CD8-positive, alpha-beta memory T cell (primary cell): ENCODE data around the gene ESRRB. TPM values are rescaled to one million over a fixed set of nuclear protein-coding genes. Genes with fewer than 3 reads are reported as not detected.
A peak's percentile ranks its signal among the peaks of the same experiment; 100 is the strongest.

ENCODE experiments used
- CTCF ChIA-PET: fragments of 350-600 bp; sonication (Branson Sonifier 250); formaldehyde crosslinking; loops from one replicate; lab custom pipeline; 2021; ENCODE audit warnings: antibody characterized with exemption; lab: Charles Lee
- POLR2A ChIA-PET: fragments of 350-600 bp; sonication (Branson Sonifier 250); formaldehyde crosslinking; loops from one replicate; lab custom pipeline; 2021; ENCODE audit warnings: antibody characterized with exemption; lab: Charles Lee
- DNase-seq, 5 donors: peaks; one replicate each; pipeline versions ENCODE4 v3.0.0 to v3.0.0-alpha.2; 2020 to 2022; ENCODE audit warnings: mixed read lengths in 1 of 5
- H3K27ac ChIP-seq: one replicate; pipeline ENCODE4 v1.7.0; 2013; ENCODE audit warnings: low read depth, mild to moderate bottlenecking, low read length, moderate library complexity
- H3K27me3 ChIP-seq: 2 replicates; pipeline ENCODE4 v1.7.0; 2013; ENCODE audit warnings: low read length, mild to moderate bottlenecking; ENCODE audit not compliant: insufficient read depth, poor library complexity, severe bottlenecking
- H3K36me3 ChIP-seq: 2 replicates; pipeline ENCODE4 v1.7.0; 2013; ENCODE audit warnings: mild to moderate bottlenecking, low read length, moderate library complexity; ENCODE audit not compliant: insufficient read depth
- H3K4me1 ChIP-seq: 2 replicates; pipeline ENCODE4 v1.7.0; 2013; ENCODE audit warnings: mild to moderate bottlenecking, low read length, moderate library complexity; ENCODE audit not compliant: insufficient read depth
- H3K4me3 ChIP-seq: 2 replicates; pipeline ENCODE4 v1.7.0; 2013; ENCODE audit warnings: mild to moderate bottlenecking, low read length
- H3K9me3 ChIP-seq: 2 replicates; pipeline ENCODE4 v1.7.0; 2013; ENCODE audit warnings: mild to moderate bottlenecking, low read length
- H3K27ac Mint-ChIP-seq, 8 donors: one replicate each; pipeline ENCODE4 v1.8.0; 2020 to 2021; ENCODE audit warnings: mixed read lengths in 8 of 8, mild to moderate bottlenecking in 6 of 8, inconsistent platforms in 3 of 8, moderate library complexity in 3 of 8
- H3K27me3 Mint-ChIP-seq, 2 donors: one replicate each; pipeline ENCODE4 v1.8.0; 2020 to 2021; ENCODE audit warnings: mixed read lengths in 2 of 2, mild to moderate bottlenecking in 1 of 2, moderate library complexity in 1 of 2
- H3K36me3 Mint-ChIP-seq, 3 donors: one replicate each; pipeline ENCODE4 v1.8.0; 2020 to 2021; ENCODE audit warnings: mixed read lengths in 3 of 3, inconsistent platforms in 1 of 3, mild to moderate bottlenecking in 1 of 3
- H3K4me1 Mint-ChIP-seq, 3 donors: one replicate each; pipeline ENCODE4 v1.8.0; 2020 to 2021; ENCODE audit warnings: mixed read lengths in 3 of 3, inconsistent platforms in 1 of 3, mild to moderate bottlenecking in 1 of 3
- H3K4me3 Mint-ChIP-seq, 7 donors: one replicate each; pipeline ENCODE4 v1.8.0; 2020 to 2021; ENCODE audit warnings: mixed read lengths in 7 of 7, mild to moderate bottlenecking in 6 of 7, moderate library complexity in 4 of 7, inconsistent platforms in 2 of 7
- H3K9me3 Mint-ChIP-seq, 5 donors: one replicate each; pipeline ENCODE4 v1.8.0; 2020 to 2022; ENCODE audit warnings: mixed read lengths in 5 of 5, mild to moderate bottlenecking in 3 of 5, moderate library complexity in 2 of 5, inconsistent platforms in 1 of 5
- polyA plus RNA-seq: library from polyadenylated mRNA; unstranded; fragments of 300-500 nt; fragmentation: Illumina TruSeq; gene quantifications from one replicate; pipeline ENCODE4 v1.2.3, GENCODE V29; 2021
- total RNA-seq, 2 experiments: library from RNA; stranded (reverse); gene quantifications; one replicate each; pipeline ENCODE4 v1.2.3, GENCODE V29; 2021

ESRRB gene
- total and polyA plus RNA-seq, 3 experiments from 2014 or later: not detected

DNA sequence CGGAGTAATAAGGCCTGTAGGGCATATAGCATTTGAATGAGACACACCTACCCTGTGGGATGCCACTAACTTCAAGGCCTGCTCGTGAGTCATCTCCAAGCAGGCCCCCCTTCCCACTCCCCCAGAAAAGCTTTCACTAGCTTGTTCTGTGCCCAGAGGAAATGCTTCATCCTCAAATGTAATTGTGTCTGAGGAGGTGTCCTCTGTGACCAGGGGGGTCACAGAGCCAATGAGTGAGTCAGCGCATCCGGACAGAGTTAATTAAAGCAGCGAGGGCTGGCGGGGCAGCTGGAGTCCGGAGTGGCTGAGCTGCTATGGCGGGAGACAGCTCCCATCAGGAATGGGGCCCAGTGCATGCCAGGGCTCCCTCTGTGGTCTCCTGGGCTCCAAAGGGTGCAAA is 27.0 kb upstream of the ESRRB start:
- Histone ChIP-seq H3K9me3 (no peaks in the 10 kb centered on the region), H3K27ac (no peak overlapping the region), H3K4me3 (no peak overlapping the region), H3K27me3 (no peaks in the 10 kb centered on the region), H3K36me3 (no peaks in the 10 kb centered on the region), H3K4me1 (no peaks in the 10 kb centered on the region)
- ChIA-PET CTCF (no interaction called here), POLR2A (no interaction called here)
- Mint-ChIP-seq H3K4me3 (no peak overlapping the region), H3K27me3 (peaks cover 19 to 51% of the 10 kb centered on the region in 2 donors), H3K9me3 (no peaks in the 10 kb centered on the region), H3K27ac (no peak overlapping the region), H3K36me3 (no peaks in the 10 kb centered on the region), H3K4me1 (peaks cover 1 to 6% (median 6%) of the 10 kb centered on the region in 3 donors)
- DNase-seq: no peak

GRCh38 chr14:76349993-76350392 is 25.9 kb upstream of the ESRRB start:
- CTCF ChIA-PET: interaction anchor here (5.9 kb wide), 1 partner anchor 298 kb away, joined by 31 read pairs; no protein-coding TSS in a partner anchor
- POLR2A ChIA-PET: no interaction called here
- no peaks in the 10 kb centered on the region for H3K9me3 ChIP-seq
- Mint-ChIP-seq H3K27me3 (peaks cover 21 to 52% of the 10 kb centered on the region in 2 donors), H3K27ac (no peak overlapping the region), H3K4me3 (no peak overlapping the region), H3K9me3 (no peaks in the 10 kb centered on the region), H3K4me1 (peaks cover 1 to 6% (median 6%) of the 10 kb centered on the region in 3 donors), H3K36me3 (no peaks in the 10 kb centered on the region)
- DNase-seq: no peak
- no peaks in the 10 kb centered on the region for H3K36me3 ChIP-seq
- no peaks in the 10 kb centered on the region for H3K27me3 ChIP-seq
- no peak overlapping the region for H3K4me3 ChIP-seq
- H3K27ac ChIP-seq: no peak overlapping the region
- no peaks in the 10 kb centered on the region for H3K4me1 ChIP-seq

DNA sequence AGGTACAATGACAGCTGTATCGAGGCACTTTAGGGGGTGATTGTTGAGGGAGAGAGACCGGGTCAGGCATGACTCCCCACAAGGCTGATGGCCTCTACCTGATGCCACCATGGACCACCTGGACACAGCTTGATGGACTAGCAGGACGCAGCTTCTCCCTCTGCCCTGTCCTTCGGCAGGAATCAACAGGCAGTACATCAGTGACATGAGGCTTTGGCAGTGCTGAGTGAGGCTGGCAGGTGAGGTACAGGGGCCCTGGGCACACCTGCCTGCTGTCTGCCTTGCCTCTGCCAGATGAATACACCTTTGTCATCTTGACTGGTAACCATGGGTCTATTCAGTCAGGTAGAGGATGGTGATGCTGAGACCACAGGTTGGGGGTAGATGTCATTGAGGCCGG is 25.3 kb upstream of the ESRRB start:
- no peak overlapping the region for H3K4me3 Mint-ChIP-seq
- POLR2A ChIA-PET: no interaction called here
- no peaks in the 10 kb centered on the region for H3K36me3 Mint-ChIP-seq
- no peak for DNase-seq
- peaks cover 1 to 6% (median 6%) of the 10 kb centered on the region in 3 donors for H3K4me1 Mint-ChIP-seq
- Histone ChIP-seq H3K9me3 (no peaks in the 10 kb centered on the region), H3K4me3 (no peak overlapping the region), H3K4me1 (no peaks in the 10 kb centered on the region), H3K27ac (no peak overlapping the region), H3K27me3 (no peaks in the 10 kb centered on the region), H3K36me3 (no peaks in the 10 kb centered on the region)
- H3K27ac Mint-ChIP-seq: no peak overlapping the region
- CTCF ChIA-PET: interaction anchor here (5.9 kb wide), 1 partner anchor 299 kb away, joined by 31 read pairs; no protein-coding TSS in a partner anchor
- peaks cover 24 to 52% of the 10 kb centered on the region in 2 donors for H3K27me3 Mint-ChIP-seq
- no peaks in the 10 kb centered on the region for H3K9me3 Mint-ChIP-seq

- Histone ChIP-seq H3K4me3 (no peak overlapping the region), H3K9me3 (no peaks in the 10 kb centered on the region), H3K36me3 (no peaks in the 10 kb centered on the region), H3K27me3 (no peaks in the 10 kb centered on the region), H3K27ac (no peak overlapping the region), H3K4me1 (no peaks in the 10 kb centered on the region)
- peaks cover 1 to 6% (median 6%) of the 10 kb centered on the region in 3 donors for H3K4me1 Mint-ChIP-seq
- H3K27me3 Mint-ChIP-seq: peaks cover 26 to 59% of the 10 kb centered on the region in 2 donors
- no peak overlapping the region for H3K4me3 Mint-ChIP-seq
- ChIA-PET POLR2A (no interaction called here), CTCF (interaction anchor here (0.9 to 5.9 kb wide), 8 partner anchors 9 to 775 kb away, joined by 3 to 31 read pairs (median 6); no protein-coding TSS in a partner anchor)
- H3K27ac Mint-ChIP-seq: no peak overlapping the region
- H3K9me3 Mint-ChIP-seq: no peaks in the 10 kb centered on the region
- no peak for DNase-seq
- H3K36me3 Mint-ChIP-seq: no peaks in the 10 kb centered on the region
These were observed 24.0 kb upstream of the ESRRB start for GRCh38 chr14:76351941-76352340.

DNA sequence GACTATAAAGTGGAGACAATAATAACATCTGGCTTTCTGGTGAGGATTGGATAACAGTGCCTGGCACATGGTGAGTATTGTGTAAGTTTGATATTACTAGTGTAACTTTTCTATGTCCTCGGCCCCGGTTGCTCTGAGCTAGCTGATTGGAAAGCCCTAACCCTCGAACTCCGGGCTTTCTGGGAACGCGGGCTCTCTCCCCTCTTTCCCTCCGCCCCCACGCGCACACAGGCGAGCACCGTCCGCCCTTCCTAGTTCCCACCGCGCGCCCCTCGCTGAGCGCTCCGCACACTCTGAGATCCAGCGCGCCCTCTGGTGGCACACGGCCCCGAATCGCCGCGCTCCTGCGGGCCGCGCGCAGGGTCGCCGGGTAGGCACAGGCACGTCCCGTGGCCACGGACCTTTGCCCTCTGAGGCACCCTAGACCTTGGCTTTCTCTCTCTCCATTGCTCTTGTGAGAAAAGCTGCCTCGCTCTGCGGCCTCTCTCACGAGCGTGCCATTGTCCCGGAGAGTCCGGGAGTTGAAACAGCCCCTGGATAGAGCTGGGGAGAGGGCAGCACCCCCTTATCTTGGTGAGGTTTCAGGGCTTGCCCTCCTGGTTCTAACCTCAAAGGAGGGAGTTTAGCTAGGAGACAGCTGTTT is 23.2 kb upstream of the ESRRB start:
- Histone ChIP-seq H3K9me3 (no peaks in the 10 kb centered on the region), H3K4me3 (no peak overlapping the region), H3K27ac (no peak overlapping the region), H3K4me1 (no peaks in the 10 kb centered on the region), H3K36me3 (no peaks in the 10 kb centered on the region), H3K27me3 (no peaks in the 10 kb centered on the region)
- Mint-ChIP-seq H3K4me3 (peak overlapping the region in 2 of 7 donors; percentile 28 to 36), H3K36me3 (no peaks in the 10 kb centered on the region), H3K9me3 (no peaks in the 10 kb centered on the region), H3K27ac (no peak overlapping the region), H3K27me3 (peaks cover 30 to 60% of the 10 kb centered on the region in 2 donors), H3K4me1 (peaks cover 1 to 6% (median 6%) of the 10 kb centered on the region in 3 donors)
- POLR2A ChIA-PET: no interaction called here
- CTCF ChIA-PET: interaction anchor here (0.7 to 5.9 kb wide), 9 partner anchors 8 to 776 kb away, joined by 3 to 31 read pairs (median 5); no protein-coding TSS in a partner anchor
- DNase-seq: peak in 4 of 5 donors; percentile 6 to 22 (median 10)

DNA sequence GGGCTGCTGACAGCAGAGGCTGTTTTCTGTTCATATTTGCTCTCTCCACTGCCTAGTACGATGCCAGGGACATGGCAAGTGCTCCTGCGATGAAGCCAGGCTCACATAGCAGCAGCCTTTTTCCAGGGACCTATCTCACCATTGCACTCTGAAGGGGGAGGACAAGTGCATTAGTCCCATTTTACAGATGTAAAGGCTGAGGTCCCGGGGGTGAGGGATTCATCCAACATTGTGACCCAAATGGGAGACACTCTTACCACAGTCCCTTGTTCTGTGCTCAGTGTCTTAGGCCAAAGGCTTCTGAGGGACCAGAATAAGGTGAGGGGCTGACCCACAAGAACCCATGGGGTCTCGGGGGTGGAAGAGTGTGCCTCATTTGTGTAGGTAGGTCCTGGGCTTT is 21.6 kb upstream of the ESRRB start:
- no peak overlapping the region for H3K4me3 Mint-ChIP-seq
- peaks cover 29 to 55% of the 10 kb centered on the region in 2 donors for H3K27me3 Mint-ChIP-seq
- no peak overlapping the region for H3K4me3 ChIP-seq
- no peak overlapping the region for H3K27ac ChIP-seq
- H3K9me3 ChIP-seq: no peaks in the 10 kb centered on the region
- POLR2A ChIA-PET: no interaction called here
- no peak overlapping the region for H3K27ac Mint-ChIP-seq
- H3K36me3 Mint-ChIP-seq: no peaks in the 10 kb centered on the region
- H3K36me3 ChIP-seq: no peaks in the 10 kb centered on the region
- DNase-seq: no peak
- no peaks in the 10 kb centered on the region for H3K4me1 ChIP-seq
- no peaks in the 10 kb centered on the region for H3K9me3 Mint-ChIP-seq
- CTCF ChIA-PET: interaction anchor here (5.9 kb wide), 1 partner anchor 303 kb away, joined by 31 read pairs; no protein-coding TSS in a partner anchor
- H3K4me1 Mint-ChIP-seq: peaks cover 1 to 6% (median 6%) of the 10 kb centered on the region in 3 donors
- H3K27me3 ChIP-seq: no peaks in the 10 kb centered on the region

DNA sequence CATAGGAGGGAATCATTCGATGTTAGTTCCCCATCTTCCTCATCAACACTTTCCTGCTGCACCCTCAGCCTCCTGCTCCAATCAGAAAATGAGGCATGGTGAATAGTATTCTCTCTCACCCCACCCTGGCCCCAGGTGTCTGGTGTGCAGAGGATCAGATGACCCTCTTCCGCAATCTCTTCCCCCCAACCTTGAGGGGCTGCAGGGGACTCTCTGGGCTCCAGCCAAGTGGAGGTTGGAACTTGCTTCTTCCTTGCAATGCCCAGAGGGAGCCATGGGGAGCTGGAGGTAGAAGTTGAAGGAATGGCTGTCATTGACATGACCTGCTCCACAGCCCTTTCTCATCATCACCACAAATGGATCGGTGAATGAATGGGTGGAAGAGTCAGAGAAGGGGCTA is 20.2 kb upstream of the ESRRB start:
- H3K9me3 Mint-ChIP-seq: peaks cover 0 to 2% (median 0%) of the 10 kb centered on the region in 5 donors
- ChIA-PET POLR2A (no interaction called here), CTCF (interaction anchor here (5.9 kb wide), 1 partner anchor 304 kb away, joined by 31 read pairs; no protein-coding TSS in a partner anchor)
- peaks cover 26 to 55% of the 10 kb centered on the region in 2 donors for H3K27me3 Mint-ChIP-seq
- H3K27ac Mint-ChIP-seq: no peak overlapping the region
- Histone ChIP-seq H3K27ac (no peak overlapping the region), H3K4me1 (no peaks in the 10 kb centered on the region), H3K4me3 (no peak overlapping the region), H3K36me3 (no peaks in the 10 kb centered on the region), H3K9me3 (no peaks in the 10 kb centered on the region), H3K27me3 (no peaks in the 10 kb centered on the region)
- H3K36me3 Mint-ChIP-seq: no peaks in the 10 kb centered on the region
- no peak overlapping the region for H3K4me3 Mint-ChIP-seq
- peaks cover 1 to 6% (median 6%) of the 10 kb centered on the region in 3 donors for H3K4me1 Mint-ChIP-seq
- DNase-seq: no peak

- no peak overlapping the region for H3K4me3 ChIP-seq
- Mint-ChIP-seq H3K4me1 (no peaks in the 10 kb centered on the region), H3K27ac (no peak overlapping the region), H3K27me3 (peaks cover 29 to 63% of the 10 kb centered on the region in 2 donors), H3K4me3 (peak overlapping the region in 1 of 7 donors; percentile 15), H3K36me3 (no peaks in the 10 kb centered on the region), H3K9me3 (no peaks in the 10 kb centered on the region)
- DNase-seq: no peak
- no peaks in the 10 kb centered on the region for H3K27me3 ChIP-seq
- no peak overlapping the region for H3K27ac ChIP-seq
- H3K4me1 ChIP-seq: no peaks in the 10 kb centered on the region
- H3K36me3 ChIP-seq: no peaks in the 10 kb centered on the region
- CTCF ChIA-PET: no interaction called here
- POLR2A ChIA-PET: no interaction called here
- no peaks in the 10 kb centered on the region for H3K9me3 ChIP-seq
These were observed 4.9 kb upstream of the ESRRB start for GRCh38 chr14:76371066-76371465.
